GM19035 (cell line): ENCODE results near the gene HNRNPAB.
"Not testable (repeated sequence)": the region's sequence is repeated elsewhere in the genome, so short reads cannot be mapped to it uniquely, and the experiment has no call there.

Source experiments
- ATAC-seq: cut with Tn5 transposase; IDR thresholded peaks from one replicate; pipeline ENCODE4 v1.9.1; 2021; ENCODE audit not compliant: unreplicated experiment

The HNRNPAB gene

DNA sequence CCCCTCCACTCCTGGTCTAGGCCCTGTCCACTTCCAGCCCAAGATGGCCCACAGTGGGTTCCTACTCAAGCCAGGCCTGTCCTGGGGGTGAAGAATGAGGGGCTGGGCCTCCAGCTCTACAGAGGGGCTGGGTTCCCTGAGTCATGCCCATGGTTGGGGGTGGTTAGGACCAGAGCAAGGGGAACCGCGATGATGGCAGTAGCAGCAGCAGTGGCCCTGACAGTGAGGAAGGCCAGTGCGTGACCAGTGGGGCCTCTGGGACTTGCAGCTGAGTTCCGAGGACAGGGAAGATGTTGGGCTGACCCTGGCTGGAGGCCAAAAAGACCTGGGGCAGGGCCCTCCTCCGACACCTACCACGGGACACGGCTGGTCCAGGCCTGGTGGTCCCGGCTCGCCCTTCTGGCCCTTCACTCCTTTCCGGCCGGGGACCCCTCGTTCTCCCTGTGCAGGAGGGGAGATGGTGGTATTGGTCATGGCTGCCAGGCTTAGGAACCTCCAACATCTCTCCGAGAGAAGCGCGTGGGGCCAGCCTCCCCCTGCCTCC lies 37.4 kb downstream of the HNRNPAB start:
- no peak for ATAC-seq

DNA sequence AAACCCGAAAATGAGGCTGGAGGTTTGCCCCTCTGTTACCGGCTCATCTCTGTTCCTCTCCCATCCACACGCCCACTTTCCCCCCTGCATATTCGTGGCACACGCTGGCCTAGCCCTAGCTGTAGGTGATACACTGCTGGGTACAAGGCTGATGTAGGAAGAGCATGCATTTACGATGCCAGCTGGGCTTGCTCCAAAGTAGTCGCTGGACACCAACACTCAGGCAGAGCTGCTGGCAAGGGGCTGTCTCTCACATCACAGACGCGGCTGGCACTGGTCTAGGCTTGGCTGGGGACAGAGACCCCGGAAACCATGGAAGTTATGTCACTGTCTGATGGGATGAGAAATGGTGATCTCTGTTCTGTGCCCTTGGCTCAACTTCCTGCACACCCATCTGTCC lies 38.1 kb downstream of the HNRNPAB start:
- no peak for ATAC-seq

DNA sequence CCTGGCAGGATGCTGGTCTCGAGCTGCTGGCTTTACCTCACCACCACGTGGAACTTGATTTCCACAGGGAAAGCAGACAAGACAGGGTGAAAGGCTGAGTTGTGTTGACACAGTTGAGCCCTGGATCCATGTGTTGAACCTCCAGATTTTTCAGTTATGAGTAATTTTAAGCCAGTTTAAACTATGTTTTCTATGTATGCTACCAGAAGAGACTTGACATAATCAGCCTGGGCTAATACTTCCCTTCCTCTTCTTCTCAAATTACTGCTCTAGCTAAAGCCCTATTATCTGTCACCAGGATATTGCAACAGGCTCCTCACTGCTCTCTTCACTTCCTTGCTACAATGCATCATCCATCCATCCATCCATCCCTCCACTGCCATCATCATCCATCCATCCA lies 40.2 kb downstream of the HNRNPAB start:
- ATAC-seq, result no peak

DNA sequence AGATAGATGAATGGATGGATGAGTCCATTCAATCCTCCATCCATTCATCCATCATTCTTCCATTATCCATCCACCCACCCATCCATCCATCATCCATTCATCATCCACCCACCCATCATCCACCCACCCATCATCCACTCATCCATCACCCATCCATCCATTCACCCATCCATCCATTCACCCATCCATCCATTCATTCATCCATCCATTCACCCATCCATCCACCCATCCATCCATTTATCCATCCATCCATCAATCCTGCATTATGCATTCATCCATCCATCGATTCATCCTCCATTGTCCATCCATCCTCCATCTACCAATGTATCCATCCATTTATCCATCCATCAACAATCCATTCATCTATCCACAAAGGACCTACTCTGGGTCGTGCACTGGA lies 41.1 kb downstream of the HNRNPAB start:
- no peak for ATAC-seq

DNA sequence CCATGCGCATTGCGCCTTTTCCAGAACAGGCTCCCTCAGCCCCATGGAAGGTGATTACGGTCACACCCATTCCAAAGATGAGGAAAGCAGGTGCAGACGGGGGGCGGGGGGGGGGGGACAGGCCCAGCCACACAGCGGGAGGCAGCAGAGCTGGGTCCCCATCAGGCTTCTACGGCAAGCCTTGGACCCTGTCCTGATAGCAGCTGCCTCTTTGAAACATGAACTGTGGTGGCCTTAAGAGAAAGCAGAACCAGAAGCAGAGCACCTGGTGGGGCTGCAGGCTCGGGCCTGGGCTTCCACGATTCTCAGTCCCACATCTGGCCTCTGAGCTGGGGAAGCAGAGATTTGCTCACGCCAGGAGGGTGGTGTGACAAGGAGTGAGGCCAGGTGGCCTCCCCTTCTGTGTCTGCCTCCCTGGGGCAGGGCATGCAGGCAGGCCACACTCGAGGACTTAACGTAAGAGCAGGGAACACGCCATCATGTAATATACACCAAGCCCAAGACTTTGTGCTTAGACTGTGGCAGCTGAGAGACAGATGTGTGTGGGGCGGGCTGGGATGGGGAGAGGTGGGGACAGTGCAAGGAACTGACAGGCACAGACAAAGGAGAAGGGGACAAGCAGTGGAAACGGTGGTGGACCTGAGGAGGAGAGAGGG lies 42.4 kb downstream of the HNRNPAB start:
- no peak for ATAC-seq

DNA sequence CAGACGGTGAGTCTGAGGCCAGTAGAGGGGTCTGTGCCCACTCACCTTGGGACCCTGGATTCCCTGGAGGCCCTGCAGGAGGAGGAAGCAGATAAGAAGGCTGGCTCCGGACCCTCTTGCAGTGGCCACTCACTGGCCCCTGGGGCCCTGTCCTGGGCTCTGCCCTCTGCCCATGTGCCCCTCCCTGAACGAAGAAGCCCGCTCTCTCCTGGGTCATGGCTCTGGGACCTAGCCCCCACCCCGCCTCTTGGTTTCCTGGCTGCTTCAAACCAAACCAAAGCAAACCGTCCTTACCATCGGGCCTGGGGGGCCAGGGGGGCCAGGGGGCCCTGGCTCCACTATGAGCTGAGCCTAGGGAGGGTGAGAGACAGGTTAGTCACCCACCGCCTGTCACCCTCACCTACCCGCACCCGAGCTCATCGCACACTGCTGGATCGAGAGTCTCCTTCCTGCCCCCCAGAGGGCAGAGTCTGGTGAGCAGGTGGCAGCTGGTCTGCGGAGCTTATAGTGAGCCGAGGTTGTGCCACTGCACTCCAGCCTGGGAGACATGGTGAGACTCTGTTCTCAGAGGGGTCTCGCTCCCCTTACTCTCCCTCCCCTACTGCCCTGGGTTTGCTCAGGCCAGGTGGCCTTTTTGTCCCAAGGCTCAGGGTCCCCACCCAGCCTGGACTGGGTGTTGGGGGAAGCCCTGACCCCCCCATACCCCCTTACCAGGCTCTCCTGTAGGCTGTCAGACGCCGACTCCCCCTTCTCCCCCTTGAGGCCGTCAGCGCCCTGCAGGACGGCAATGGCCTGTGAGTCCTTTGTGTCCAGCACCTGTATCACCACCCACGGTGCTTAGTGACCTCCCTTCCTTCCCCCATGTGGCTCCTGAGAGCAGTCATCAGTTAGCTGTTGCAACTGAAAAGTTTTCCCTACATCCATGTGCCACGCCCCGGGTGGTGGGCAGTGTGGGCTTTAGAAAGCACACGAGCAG lies 43.4 kb downstream of the HNRNPAB start:
- ATAC-seq, result no peak

DNA sequence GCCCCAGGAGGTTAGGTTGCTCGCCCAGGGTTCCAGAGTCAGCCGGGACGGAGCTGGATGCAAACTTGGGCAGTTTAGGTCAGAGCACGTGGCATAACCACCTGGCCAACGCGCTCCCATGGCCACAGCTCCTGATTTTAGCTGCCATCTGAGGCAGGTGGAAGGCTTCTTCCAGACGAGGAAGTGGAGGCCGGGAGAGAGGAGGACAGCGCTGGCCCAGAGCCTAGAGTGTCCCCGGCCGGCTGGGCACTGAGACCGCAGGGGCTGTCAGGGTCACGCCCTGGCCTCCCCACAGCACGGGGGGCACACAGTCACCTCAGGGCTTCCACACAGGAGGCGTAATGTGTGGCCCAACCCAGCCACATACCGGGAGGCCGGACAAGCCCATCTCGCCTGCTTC lies 44.4 kb downstream of the HNRNPAB start:
- ATAC-seq, result no peak

DNA sequence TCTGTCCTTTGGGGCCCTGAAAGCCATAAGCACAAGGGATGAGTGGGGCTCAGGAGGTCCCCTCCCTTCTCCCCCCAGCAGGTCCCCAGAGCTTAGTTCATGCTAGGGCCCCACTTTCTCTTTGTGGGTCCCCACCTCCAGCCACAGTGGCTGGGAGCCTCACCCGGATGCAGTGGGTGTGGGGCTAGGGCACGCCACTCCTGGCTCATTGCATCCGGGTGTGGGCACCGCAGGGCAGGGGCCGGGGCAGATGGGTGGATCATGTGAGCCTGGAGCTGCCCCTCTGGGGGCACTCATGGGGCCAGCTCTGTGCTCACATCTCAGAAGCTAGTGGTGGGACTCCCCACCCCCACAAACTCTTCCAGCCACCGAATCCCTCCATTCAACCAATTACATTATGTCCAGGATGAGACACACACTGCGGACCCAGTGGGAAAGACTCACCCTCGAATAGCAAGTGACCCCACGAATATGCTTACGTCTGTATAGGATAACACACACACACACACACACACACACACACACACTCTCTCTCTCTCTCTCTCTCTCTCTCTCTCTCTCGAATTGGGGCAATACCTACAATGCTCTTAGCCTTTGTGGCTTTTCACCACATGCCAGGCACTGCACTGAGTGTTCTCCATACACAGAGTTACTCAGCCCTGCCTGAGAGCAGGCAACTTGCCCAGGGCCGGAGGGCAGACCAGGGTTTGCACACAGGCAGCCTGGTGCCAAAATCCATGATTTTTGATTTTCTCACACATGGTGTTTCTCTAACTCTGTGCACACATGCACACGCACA lies 45.1 kb downstream of the HNRNPAB start:
- no peak for ATAC-seq

DNA sequence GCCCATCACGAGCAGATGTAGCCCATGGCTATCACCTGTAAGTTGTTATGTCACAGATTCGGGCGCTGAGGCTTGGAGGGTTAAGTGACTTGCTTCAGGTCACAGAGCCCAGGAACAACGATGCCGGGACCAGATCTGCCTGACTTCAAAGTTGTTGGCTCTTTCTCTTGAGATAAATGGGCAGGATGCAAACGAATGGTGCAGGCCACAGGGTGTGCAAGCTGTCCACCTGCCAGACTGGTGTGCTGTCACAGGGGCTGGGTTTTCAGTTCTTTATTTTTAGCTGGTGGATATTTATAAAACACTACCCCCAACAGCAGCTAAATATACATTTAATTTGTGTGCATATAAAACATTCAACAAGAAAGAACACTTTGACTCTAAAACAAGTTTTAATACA lies 45.9 kb downstream of the HNRNPAB start:
- no peak for ATAC-seq

DNA sequence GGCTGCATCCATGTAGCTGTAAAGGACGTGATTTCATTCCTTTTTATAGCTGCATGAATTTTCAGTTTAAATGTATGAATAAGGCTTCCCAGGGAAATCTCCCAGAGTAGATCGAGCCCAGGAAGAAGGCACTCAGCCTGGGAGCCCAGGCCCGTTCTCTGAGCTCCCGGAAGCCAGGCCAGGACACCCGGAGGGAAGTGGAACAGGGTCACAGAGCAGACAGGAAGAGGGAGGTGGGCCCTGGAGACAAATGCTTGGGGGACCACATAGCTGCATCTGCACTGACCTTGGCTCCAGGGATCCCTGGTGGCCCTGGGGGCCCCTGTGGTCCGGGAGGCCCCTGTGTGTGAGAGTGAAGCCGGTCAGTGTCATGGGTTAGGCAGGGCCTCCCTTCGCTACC lies 47.9 kb downstream of the HNRNPAB start:
- ATAC-seq, result no peak

DNA sequence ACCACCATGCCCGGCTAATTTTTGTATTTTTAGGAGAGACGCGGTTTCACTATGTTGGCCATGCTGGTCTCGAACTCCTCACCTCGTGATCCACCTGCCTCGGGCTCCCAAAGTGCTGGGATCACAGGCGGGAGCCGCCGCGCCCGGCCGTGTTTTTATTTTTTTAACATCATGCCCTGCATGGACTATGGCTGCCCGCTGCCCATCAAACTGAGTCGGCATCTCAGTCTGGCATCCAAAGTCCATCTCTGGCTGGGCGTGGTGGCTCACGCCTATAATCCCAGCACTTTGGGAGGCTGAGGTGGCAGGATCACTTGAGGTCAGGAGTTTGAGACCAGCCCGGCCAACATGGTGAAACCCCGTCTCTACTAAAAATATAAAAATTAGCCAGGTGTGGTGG lies 49.3 kb downstream of the HNRNPAB start:
- ATAC-seq, result not testable (repeated sequence)

DNA sequence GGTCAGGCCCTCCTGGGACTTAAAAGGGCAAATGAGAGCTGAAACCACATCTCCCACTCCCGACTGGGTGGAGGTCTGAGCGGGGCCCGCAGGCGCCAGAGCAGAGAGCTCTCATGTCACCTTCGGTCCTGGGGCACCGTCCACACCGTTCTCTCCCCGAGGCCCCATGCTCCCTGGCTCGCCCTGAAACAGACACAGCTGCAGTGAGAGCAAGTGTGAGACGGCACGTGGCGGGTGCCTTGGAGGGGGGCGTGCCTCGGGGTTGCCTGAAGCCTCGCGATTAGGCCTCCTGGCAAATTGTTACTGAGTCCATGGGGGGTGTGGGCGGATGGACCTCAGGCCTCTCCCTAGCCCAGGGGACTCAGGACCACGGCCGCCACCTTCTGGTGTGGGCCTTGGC lies 52.4 kb downstream of the HNRNPAB start:
- ATAC-seq, result no peak

DNA sequence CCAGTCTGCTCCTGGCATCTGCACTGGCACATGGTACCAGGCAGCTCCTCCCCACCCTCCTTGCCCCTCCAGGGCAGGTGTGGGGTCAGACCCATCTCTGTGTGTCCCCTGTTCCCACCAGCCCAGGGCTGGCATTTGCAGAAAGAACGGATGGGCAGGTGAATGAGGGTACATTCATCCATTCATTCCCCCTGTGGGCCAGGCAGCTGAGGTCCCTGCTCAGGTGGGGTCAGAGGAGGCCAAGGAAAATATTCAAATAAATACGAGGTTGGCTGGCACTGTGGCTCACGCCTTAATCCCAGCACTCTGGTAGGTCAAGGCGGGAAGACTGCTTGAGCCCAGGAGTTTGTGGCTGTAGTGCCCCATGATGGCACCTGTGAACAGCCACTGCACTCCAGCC lies 53.3 kb downstream of the HNRNPAB start:
- no peak for ATAC-seq

DNA sequence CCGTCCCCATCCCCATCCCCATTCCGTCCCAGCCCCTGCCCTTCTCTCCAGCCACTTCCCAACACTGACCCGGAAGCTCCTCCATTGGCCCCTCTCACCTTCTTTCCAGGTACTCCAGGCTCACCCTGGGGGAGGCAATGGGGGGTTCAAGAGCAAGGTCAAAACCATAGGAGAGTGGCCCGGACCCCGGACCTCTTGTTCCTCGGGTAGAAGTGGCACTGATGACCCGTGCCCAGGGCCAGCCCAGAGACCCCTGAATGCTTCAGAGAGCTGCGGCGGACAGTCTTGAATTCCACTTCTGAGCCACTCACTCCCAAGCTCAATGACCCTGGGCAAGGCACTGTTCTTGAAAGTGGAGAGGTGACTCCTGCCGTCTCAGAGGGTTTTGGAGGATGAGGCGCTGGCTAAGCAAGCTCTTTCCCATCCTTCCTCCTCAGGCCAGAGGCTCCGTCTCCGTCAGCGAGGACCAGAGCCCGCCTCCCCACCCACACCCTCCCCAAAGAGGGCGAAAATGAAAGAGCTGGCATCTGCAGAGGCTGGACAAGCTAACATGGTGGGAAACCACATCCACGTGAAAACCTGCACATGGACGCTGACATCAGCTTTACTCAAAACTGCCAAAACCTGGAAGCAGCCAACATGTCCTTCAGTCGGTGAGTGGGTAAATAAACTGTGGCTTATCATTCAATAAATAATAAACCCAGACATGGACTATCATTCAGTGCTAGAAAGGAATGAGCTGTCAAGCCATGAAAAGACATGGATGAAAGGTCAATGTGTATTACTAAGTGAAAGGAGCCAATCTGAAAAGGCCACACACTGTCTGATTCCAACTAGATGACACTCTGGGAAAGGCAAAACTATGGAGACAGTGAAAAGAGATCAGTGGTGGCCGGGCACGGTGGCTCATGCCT lies 55.5 kb downstream of the HNRNPAB start:
- ATAC-seq, result no peak
